Measurements from ENCODE around the gene LMF1. TPM values are rescaled to one million over a fixed set of nuclear protein-coding genes. Genes with fewer than 3 reads are reported as not detected.

Gene LMF1
- total and polyA plus RNA-seq, 2 of the 8 experiments (the other 6 are each of a cell fraction or from before 2014, with no cell fraction given) = 3.5 to 9.1 TPM

DNA sequence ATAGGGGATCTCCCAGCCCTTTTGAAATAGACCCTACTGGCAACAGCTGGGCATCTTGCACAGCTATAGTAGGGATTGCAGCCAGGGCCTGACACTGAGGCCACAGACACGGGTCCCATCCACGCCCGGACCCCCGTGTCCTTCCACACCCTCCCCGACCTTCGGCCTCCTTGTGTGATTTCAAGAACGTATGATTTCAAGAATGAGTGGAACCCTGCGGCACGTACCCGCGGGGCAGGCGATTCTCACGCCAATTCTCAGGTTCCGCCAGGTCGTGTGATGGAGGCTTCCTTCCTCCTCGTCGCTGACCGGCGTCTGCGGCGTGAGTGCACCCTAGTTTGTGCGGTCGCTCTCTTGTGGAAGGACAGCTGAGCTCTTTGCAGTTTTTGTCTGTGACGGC lies 114.0 kb downstream of the LMF1 start (continued):
- TF ChIP-seq, protein P1, sequence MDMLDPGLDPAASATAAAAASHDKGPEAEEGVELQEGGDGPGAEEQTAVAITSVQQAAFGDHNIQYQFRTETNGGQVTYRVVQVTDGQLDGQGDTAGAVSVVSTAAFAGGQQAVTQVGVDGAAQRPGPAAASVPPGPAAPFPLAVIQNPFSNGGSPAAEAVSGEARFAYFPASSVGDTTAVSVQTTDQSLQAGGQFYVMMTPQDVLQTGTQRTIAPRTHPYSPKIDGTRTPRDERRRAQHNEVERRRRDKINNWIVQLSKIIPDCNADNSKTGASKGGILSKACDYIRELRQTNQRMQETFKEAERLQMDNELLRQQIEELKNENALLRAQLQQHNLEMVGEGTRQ (IDR thresholded peaks at IDR 0.05; ENCODE audit: low read length) = no peak
- no peak for TF ChIP-seq KDM4A (IDR thresholded peaks at IDR 0.05; ENCODE audit: low read depth, low read length, severe bottlenecking)
- TF ChIP-seq SP2 (IDR thresholded peaks at IDR 0.05; ENCODE audit: low read length) = no peak
- no peak for TF ChIP-seq TCF12 (IDR thresholded peaks at IDR 0.05; ENCODE audit: low read depth, low read length)
- TF ChIP-seq RFX5 (IDR thresholded peaks at IDR 0.05; ENCODE audit: borderline replicate concordance, low read depth, low read length) = no peak
- TF ChIP-seq TEAD4 (IDR thresholded peaks at IDR 0.05; ENCODE audit: low read depth, low read length) = no peak

All from H1 (cell line).